HG02571 (cell line): ENCODE results near the gene BRF1.
"Not testable (repeated sequence)": the region's sequence is repeated elsewhere in the genome, so short reads cannot be mapped to it uniquely, and the experiment has no call there.

ENCODE experiments used
- ATAC-seq: cut with Tn5 transposase; IDR thresholded peaks from one replicate; pipeline ENCODE4 v1.9.1; 2021; ENCODE audit warnings: mild to moderate bottlenecking, moderate library complexity; ENCODE audit not compliant: unreplicated experiment

Gene BRF1

GRCh38 chr14:105316577-105316941 is 15.8 kb upstream of the BRF1 start:
- no peak for ATAC-seq

- no peak for ATAC-seq
Measured at GRCh38 chr14:105315941-105316576, 15.3 kb upstream of the BRF1 start.

- no peak for ATAC-seq
Measured at GRCh38 chr14:105315211-105315721, 14.5 kb upstream of the BRF1 start.

GRCh38 chr14:105314287-105315200 is 13.7 kb upstream of the BRF1 start, which contains the start of gene PACS2:
TSS of gene PACS2 (plus strand) at chr14:105314748. CDS start at chr14:105314919, 171 bp downstream.
- ATAC-seq = peak; percentile 67

- ATAC-seq = peak; percentile 9
Measured at GRCh38 chr14:105313381-105314286, 12.8 kb upstream of the BRF1 start.

GRCh38 chr14:105312973-105313372 is 12.2 kb upstream of the BRF1 start:
- no peak for ATAC-seq

GRCh38 chr14:105311838-105312237 is 11.0 kb upstream of the BRF1 start:
- ATAC-seq = no peak

GRCh38 chr14:105309371-105309770 is 8.6 kb upstream of the BRF1 start:
- ATAC-seq = no peak

GRCh38 chr14:105307052-105307727 is 6.4 kb upstream of the BRF1 start:
- ATAC-seq = no peak

- ATAC-seq = no peak
Measured at GRCh38 chr14:105305791-105306190, 5.0 kb upstream of the BRF1 start.

GRCh38 chr14:105305345-105305744 is 4.5 kb upstream of the BRF1 start:
- ATAC-seq = no peak

GRCh38 chr14:105304565-105304964 is 3.8 kb upstream of the BRF1 start:
- ATAC-seq = no peak

GRCh38 chr14:105303949-105304348 is 3.1 kb upstream of the BRF1 start:
- ATAC-seq = no peak

GRCh38 chr14:105301915-105302249 is 1.1 kb upstream of the BRF1 start:
- ATAC-seq = not testable (repeated sequence)

- peak; percentile 44 for ATAC-seq
Measured at GRCh38 chr14:105301103-105301914, 508 bp upstream of the BRF1 start.

- ATAC-seq = peak; percentile 15
Measured at GRCh38 chr14:105299654-105300541, 903 bp downstream of the BRF1 start.

GRCh38 chr14:105297311-105297710 is 3.5 kb downstream of the BRF1 start:
- ATAC-seq = not testable (repeated sequence)

- no peak for ATAC-seq
Measured at GRCh38 chr14:105294142-105294597, 6.6 kb downstream of the BRF1 start.
